Measurements from ENCODE around the gene PUM2.

PUM2 gene

GRCh38 chr2:20215183-20216040 lies 135.2 kb downstream of the PUM2 start:
- no peak for DNase-seq (ENCODE audit: low read depth)

GRCh38 chr2:20214566-20215182 lies 136.0 kb downstream of the PUM2 start:
- no peak for DNase-seq (ENCODE audit: low read depth)

- no peak for DNase-seq (ENCODE audit: low read depth)
Observed at GRCh38 chr2:20213651-20214565, 136.7 kb downstream of the PUM2 start.

GRCh38 chr2:20212871-20213503 lies 137.7 kb downstream of the PUM2 start:
- DNase-seq (ENCODE audit: low read depth): no peak

GRCh38 chr2:20212459-20212870 lies 138.2 kb downstream of the PUM2 start:
- no peak for DNase-seq (ENCODE audit: low read depth)

GRCh38 chr2:20211860-20212458 lies 138.7 kb downstream of the PUM2 start:
- DNase-seq (ENCODE audit: low read depth): no peak

GRCh38 chr2:20211420-20211819 lies 139.2 kb downstream of the PUM2 start:
- DNase-seq (ENCODE audit: low read depth): no peak

- DNase-seq (ENCODE audit: low read depth): no peak
Observed at GRCh38 chr2:20210462-20210861, 140.2 kb downstream of the PUM2 start.

- DNase-seq (ENCODE audit: low read depth): no peak
Observed at GRCh38 chr2:20209373-20210109, 141.1 kb downstream of the PUM2 start.

GRCh38 chr2:20208476-20208859 lies 142.2 kb downstream of the PUM2 start:
- DNase-seq (ENCODE audit: low read depth): no peak

- no peak for DNase-seq (ENCODE audit: low read depth)
Observed at GRCh38 chr2:20207051-20207450, 143.6 kb downstream of the PUM2 start.

GRCh38 chr2:20205915-20206524 lies 144.6 kb downstream of the PUM2 start:
- DNase-seq (ENCODE audit: low read depth): no peak

- no peak for DNase-seq (ENCODE audit: low read depth)
Observed at GRCh38 chr2:20205069-20205468, 145.6 kb downstream of the PUM2 start.

GRCh38 chr2:20203521-20204225 lies 147.0 kb downstream of the PUM2 start:
- no peak for DNase-seq (ENCODE audit: low read depth)

GRCh38 chr2:20203072-20203471 lies 147.6 kb downstream of the PUM2 start:
- DNase-seq (ENCODE audit: low read depth): no peak

GRCh38 chr2:20201671-20202070 lies 149.0 kb downstream of the PUM2 start:
- no peak for DNase-seq (ENCODE audit: low read depth)

- no peak for DNase-seq (ENCODE audit: low read depth)
Observed at GRCh38 chr2:20200697-20201555, 149.7 kb downstream of the PUM2 start.

- no peak for DNase-seq (ENCODE audit: low read depth)
Observed at GRCh38 chr2:20199633-20200270, 150.9 kb downstream of the PUM2 start.

Data from stimulated activated CD8-positive, alpha-beta memory T cell treated with anti-CD3 and anti-CD28 coated beads, Interleukin-15, amount 100 ng/mL, for 24 hours (primary cell).